H9 (cell line): ENCODE results near the gene AMIGO3. TPM values are rescaled to one million over a fixed set of nuclear protein-coding genes. Genes with fewer than 3 reads are reported as not detected.
"Not testable (repeated sequence)": the region's sequence is repeated elsewhere in the genome, so short reads cannot be mapped to it uniquely, and the experiment has no call there.

Experiments used
- DNase-seq: peaks from one replicate; pipeline ENCODE4 v3.0.0-alpha.2; 2017
- H2AFZ ChIP-seq: one replicate; pipeline ENCODE4 v1.6.1; 2013; ENCODE audit warnings: mild to moderate bottlenecking, low read length, control low read depth, moderate library complexity
- H2AK5ac ChIP-seq: 2 replicates; pipeline ENCODE4 v1.6.1; 2013; ENCODE audit warnings: low read length, control low read depth, mixed read lengths; ENCODE audit not compliant: insufficient read length
- H2BK120ac ChIP-seq: one replicate; pipeline ENCODE4 v1.6.1; 2013; ENCODE audit warnings: low read depth, mild to moderate bottlenecking, low read length, control low read depth, inconsistent platforms; ENCODE audit not compliant: poor library complexity, severe bottlenecking
- H2BK12ac ChIP-seq: 2 replicates; pipeline ENCODE4 v1.6.1; 2013; ENCODE audit warnings: low read length, control low read depth, mixed read lengths, low read depth; ENCODE audit not compliant: insufficient read length
- H2BK15ac ChIP-seq: 2 replicates; pipeline ENCODE4 v1.6.1; 2013; ENCODE audit warnings: low read depth, low read length, control low read depth
- H2BK20ac ChIP-seq: one replicate; pipeline ENCODE4 v1.6.1; 2013; ENCODE audit warnings: low read depth, mild to moderate bottlenecking, low read length, control low read depth, inconsistent platforms; ENCODE audit not compliant: poor library complexity, severe bottlenecking
- H2BK5ac ChIP-seq: 2 replicates; pipeline ENCODE4 v1.6.1; 2013; ENCODE audit warnings: low read length, control low read depth, mixed read lengths; ENCODE audit not compliant: insufficient read length
- H3K14ac ChIP-seq: 2 replicates; pipeline ENCODE4 v1.6.1; 2013; ENCODE audit warnings: low read length, control low read depth; ENCODE audit not compliant: insufficient read depth
- H3K18ac ChIP-seq: 2 replicates; pipeline ENCODE4 v1.6.1; 2013; ENCODE audit warnings: low read depth, mild to moderate bottlenecking, mixed read lengths, low read length, control low read depth; ENCODE audit not compliant: insufficient read length
- H3K23ac ChIP-seq: 2 replicates; pipeline ENCODE4 v1.6.1; 2013; ENCODE audit warnings: low read length, control low read depth, mixed read lengths, low read depth; ENCODE audit not compliant: insufficient read length
- H3K23me2 ChIP-seq: 2 replicates; pipeline ENCODE4 v1.6.1; 2013; ENCODE audit warnings: low read depth, mild to moderate bottlenecking, mixed read lengths, low read length, control low read depth; ENCODE audit not compliant: insufficient read length, poor library complexity, severe bottlenecking
- H3K27ac ChIP-seq: 2 replicates; pipeline ENCODE4 v1.5.1; 2013; ENCODE audit warnings: low read length, control low read depth, mixed read lengths, low read depth; ENCODE audit not compliant: insufficient read length
- H3K27me3 ChIP-seq: 2 replicates; pipeline ENCODE4 v1.6.1; 2013; ENCODE audit warnings: low read length, control low read depth, inconsistent platforms; ENCODE audit not compliant: insufficient read depth
- H3K4ac ChIP-seq: 2 replicates; pipeline ENCODE4 v1.6.1; 2013; ENCODE audit warnings: low read depth, mild to moderate bottlenecking, control low read depth, inconsistent platforms, low read length, moderate library complexity
- H3K4me1 ChIP-seq: 2 replicates; pipeline ENCODE4 v1.6.1; 2013; ENCODE audit warnings: low read length, control low read depth, inconsistent platforms; ENCODE audit not compliant: insufficient read depth
- H3K4me2 ChIP-seq: 2 replicates; pipeline ENCODE4 v1.6.1; 2013; ENCODE audit warnings: low read length, control low read depth, mixed read lengths; ENCODE audit not compliant: insufficient read length, insufficient read depth
- H3K56ac ChIP-seq: 2 replicates; pipeline ENCODE4 v1.6.1; 2013; ENCODE audit warnings: low read depth, mild to moderate bottlenecking, mixed read lengths, low read length, control low read depth; ENCODE audit not compliant: insufficient read length
- H3K79me1 ChIP-seq: 2 replicates; pipeline ENCODE4 v1.6.1; 2013; ENCODE audit warnings: low read depth, mild to moderate bottlenecking, moderate library complexity, low read length, control low read depth, inconsistent platforms; ENCODE audit not compliant: insufficient read depth, poor library complexity, severe bottlenecking
- H3K79me2 ChIP-seq: 2 replicates; pipeline ENCODE4 v1.6.1; 2013; ENCODE audit warnings: low read length, control low read depth, inconsistent platforms; ENCODE audit not compliant: insufficient read depth
- H3K9ac ChIP-seq: 2 replicates; pipeline ENCODE4 v1.6.1; 2013; ENCODE audit warnings: low read length, control low read depth, mixed read lengths; ENCODE audit not compliant: insufficient read length; ENCODE audit errors: extremely low read depth
- H3K9me3 ChIP-seq: one replicate; pipeline ENCODE4 v1.6.1; 2013; ENCODE audit warnings: low read depth, low read length, inconsistent platforms; ENCODE audit not compliant: control insufficient read depth
- H3T11ph ChIP-seq: one replicate; pipeline ENCODE4 v1.6.1; 2013; ENCODE audit warnings: mild to moderate bottlenecking, low read length, control low read depth, inconsistent platforms
- H4K20me1 ChIP-seq: one replicate; pipeline ENCODE4 v1.6.1; 2013; ENCODE audit not compliant: control insufficient read depth, insufficient read length, insufficient read depth
- H4K5ac ChIP-seq: 2 replicates; pipeline ENCODE4 v1.6.1; 2013; ENCODE audit warnings: low read depth, mild to moderate bottlenecking, mixed read lengths, low read length, control low read depth; ENCODE audit not compliant: insufficient read length
- H4K8ac ChIP-seq: replicated peaks from 2 replicates; pipeline ENCODE4 v1.6.1; 2013; ENCODE audit warnings: low read length, control low read depth, mixed read lengths, low read depth; ENCODE audit not compliant: insufficient read length
- H4K91ac ChIP-seq: 2 replicates; pipeline ENCODE4 v1.6.1; 2013; ENCODE audit warnings: low read depth, mild to moderate bottlenecking, moderate library complexity, mixed read lengths, low read length, control low read depth; ENCODE audit not compliant: insufficient read length
- H3K27ac Mint-ChIP-seq, 3 experiments: 2 replicates in 2 of 3; 3 replicates in 1 of 3; pipeline ENCODE4 v1.8.0; 2020 to 2021; ENCODE audit warnings: mixed read lengths in 3 of 3, mild to moderate bottlenecking in 1 of 3, moderate library complexity in 1 of 3
- H3K27me3 Mint-ChIP-seq: 2 replicates; pipeline ENCODE4 v1.8.0; 2021; ENCODE audit warnings: low read depth, mild to moderate bottlenecking, moderate library complexity, mixed read lengths
- H3K36me3 Mint-ChIP-seq, 3 experiments: 2 replicates in 2 of 3; 3 replicates in 1 of 3; pipeline ENCODE4 v1.8.0; 2020 to 2021; ENCODE audit warnings: low read depth in 3 of 3, mixed read lengths in 3 of 3; ENCODE audit not compliant: insufficient read depth in 1 of 3
- H3K4me1 Mint-ChIP-seq, 2 experiments: 2 replicates each; pipeline ENCODE4 v1.8.0; 2020; ENCODE audit warnings: mixed read lengths in 2 of 2
- H3K4me3 Mint-ChIP-seq, 2 experiments: 2 replicates in 1 of 2; 3 replicates in 1 of 2; pipeline ENCODE4 v1.8.0; 2020 to 2021; ENCODE audit warnings: mild to moderate bottlenecking in 2 of 2, mixed read lengths in 2 of 2, moderate library complexity in 1 of 2
- H3K9me3 Mint-ChIP-seq, 2 experiments: 2 replicates in 1 of 2; 3 replicates in 1 of 2; pipeline ENCODE4 v1.8.0; 2020; ENCODE audit warnings: mild to moderate bottlenecking in 2 of 2, mixed read lengths in 2 of 2, moderate library complexity in 1 of 2
- WGBS: extraction: QIAGEN DNeasy Blood & Tissue Kit; methylation state at CpG from one replicate; pipeline ENCODE4 v1.1.7; 2013; ENCODE audit warnings: missing lambda C conversion rate, low lambda C conversion rate, mixed read lengths; ENCODE audit not compliant: insufficient read length; ENCODE audit errors: extremely low coverage; 5-methylcytosine and 5-hydroxymethylcytosine counted together
- total RNA-seq: library from RNA; stranded (reverse); gene quantifications from 2 replicates; pipeline ENCODE4 v1.2.1, GENCODE V29; 2021
- TF ChIP-seq, protein P1 (sequence below): fragments of 200-600 bp; sonication (generic); conservative IDR thresholded peaks from 3 replicates; pipeline ENCODE4 v1.8.0; 2021; ENCODE audit warnings: antibody characterized with exemption, mild to moderate bottlenecking

The AMIGO3 gene
- total RNA-seq, 1 experiment from 2014 or later, result 3.8 TPM

DNA sequence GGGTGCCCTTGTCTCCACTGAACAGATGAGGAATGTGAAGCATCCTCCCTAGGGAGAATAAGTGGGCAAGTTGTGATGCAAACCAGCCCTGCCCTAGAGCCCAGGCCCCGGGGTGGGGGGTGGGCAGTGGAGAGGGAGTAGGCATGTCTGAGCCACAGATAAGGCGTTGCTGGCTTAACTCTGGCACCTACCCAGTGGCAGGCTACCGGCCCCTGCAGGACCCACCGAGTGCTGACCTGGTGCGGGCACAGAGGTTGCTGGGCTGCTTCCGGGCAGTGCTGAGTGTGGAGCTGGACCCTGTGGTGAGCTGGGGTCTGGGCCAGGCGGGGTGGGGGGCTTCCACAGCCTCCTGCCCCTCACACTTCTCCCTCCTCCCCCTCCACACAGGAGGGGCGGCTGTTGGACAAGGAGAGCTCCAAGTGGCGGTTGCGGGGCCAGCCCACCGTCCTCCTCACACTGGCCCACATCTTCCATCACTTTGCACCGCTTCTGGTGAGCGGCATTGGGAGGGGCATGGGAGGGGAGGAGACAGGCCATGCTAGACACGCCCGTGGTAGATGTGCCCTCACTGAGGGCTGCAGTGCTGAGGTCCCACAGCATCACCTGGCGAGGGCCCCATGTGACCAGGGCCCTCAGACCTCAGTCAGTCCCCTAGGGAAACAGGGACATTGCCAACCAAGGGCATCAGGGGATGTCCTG is 20.1 kb downstream of the AMIGO3 start:
- Histone ChIP-seq H3T11ph (no peak overlapping the region), H3K9ac (no peak overlapping the region), H3K4me2 (no peak overlapping the region), H3K56ac (no peak overlapping the region), H2BK20ac (no peak overlapping the region), H3K4ac (no peak overlapping the region), H3K27ac (no peak overlapping the region), H2BK5ac (no peak overlapping the region), H3K9me3 (no peaks in the 10 kb centered on the region), H3K23ac (no peak overlapping the region), H3K27me3 (no peaks in the 10 kb centered on the region), H4K8ac (no peak overlapping the region), H2BK120ac (no peak overlapping the region), H4K20me1 (no peaks in the 10 kb centered on the region), H3K18ac (no peak overlapping the region), H3K14ac (no peak overlapping the region), H4K91ac (no peak overlapping the region), H2BK12ac (no peak overlapping the region), H4K5ac (no peak overlapping the region), H2AFZ (no peak overlapping the region), H3K23me2 (no peaks in the 10 kb centered on the region), H2AK5ac (no peak overlapping the region), H3K4me1 (no peaks in the 10 kb centered on the region), H3K79me1 (no peaks in the 10 kb centered on the region), H2BK15ac (no peak overlapping the region), H3K79me2 (no peaks in the 10 kb centered on the region)
- H3K4me3 Mint-ChIP-seq, result no peak overlapping the region
- peaks cover 11 to 21% of the 10 kb centered on the region in 2 experiments for H3K4me1 Mint-ChIP-seq
- H3K9me3 Mint-ChIP-seq, result no peaks in the 10 kb centered on the region
- peaks cover 6 to 12% (median 9%) of the 10 kb centered on the region in 3 experiments; a peak in 6 of 7 replicates for H3K36me3 Mint-ChIP-seq
- TF ChIP-seq, protein P1, sequence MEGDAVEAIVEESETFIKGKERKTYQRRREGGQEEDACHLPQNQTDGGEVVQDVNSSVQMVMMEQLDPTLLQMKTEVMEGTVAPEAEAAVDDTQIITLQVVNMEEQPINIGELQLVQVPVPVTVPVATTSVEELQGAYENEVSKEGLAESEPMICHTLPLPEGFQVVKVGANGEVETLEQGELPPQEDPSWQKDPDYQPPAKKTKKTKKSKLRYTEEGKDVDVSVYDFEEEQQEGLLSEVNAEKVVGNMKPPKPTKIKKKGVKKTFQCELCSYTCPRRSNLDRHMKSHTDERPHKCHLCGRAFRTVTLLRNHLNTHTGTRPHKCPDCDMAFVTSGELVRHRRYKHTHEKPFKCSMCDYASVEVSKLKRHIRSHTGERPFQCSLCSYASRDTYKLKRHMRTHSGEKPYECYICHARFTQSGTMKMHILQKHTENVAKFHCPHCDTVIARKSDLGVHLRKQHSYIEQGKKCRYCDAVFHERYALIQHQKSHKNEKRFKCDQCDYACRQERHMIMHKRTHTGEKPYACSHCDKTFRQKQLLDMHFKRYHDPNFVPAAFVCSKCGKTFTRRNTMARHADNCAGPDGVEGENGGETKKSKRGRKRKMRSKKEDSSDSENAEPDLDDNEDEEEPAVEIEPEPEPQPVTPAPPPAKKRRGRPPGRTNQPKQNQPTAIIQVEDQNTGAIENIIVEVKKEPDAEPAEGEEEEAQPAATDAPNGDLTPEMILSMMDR, result no peak
- WGBS, result no CpG with 5 or more reads among the region's 16 CpGs
- H3K27ac Mint-ChIP-seq, result no peak overlapping the region
- DNase-seq, result no peak
- H3K27me3 Mint-ChIP-seq, result no peaks in the 10 kb centered on the region

DNA sequence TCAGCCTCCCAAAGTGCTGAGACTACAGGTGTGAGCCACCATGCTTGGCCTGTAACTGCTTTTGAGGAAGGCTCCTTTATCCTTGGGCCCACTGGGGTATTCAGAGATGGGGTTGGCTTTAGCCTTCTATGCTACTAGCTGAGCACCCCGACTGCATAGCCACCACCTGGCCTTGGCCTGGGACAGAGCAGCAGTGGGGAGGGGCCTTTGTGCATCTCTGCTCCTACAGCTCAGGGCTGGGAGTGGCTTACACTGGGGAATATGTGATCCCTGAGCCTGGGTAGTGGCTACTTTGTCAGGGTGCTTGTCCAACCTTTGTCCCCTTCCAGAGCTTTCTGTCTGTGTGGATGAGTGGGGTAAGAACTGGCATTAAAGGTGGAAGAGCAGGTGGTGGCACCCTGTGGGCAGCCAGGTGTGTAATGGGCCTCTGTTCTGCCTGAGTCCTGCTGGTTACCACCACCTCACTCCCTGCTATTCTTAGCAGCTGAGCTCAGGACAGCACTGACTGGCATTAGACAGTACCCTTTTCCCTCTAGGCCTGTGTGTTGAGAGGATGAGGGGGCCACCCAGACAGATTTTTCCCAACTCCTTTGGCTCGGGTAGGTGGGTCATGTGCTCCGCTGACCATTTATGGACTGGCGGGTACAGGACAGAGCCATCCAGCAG is 24.0 kb downstream of the AMIGO3 start:
- not testable (repeated sequence) for DNase-seq, H3K36me3 Mint-ChIP-seq, H2BK20ac ChIP-seq, H3K23me2 ChIP-seq, H3K4me3 Mint-ChIP-seq, H3K27me3 ChIP-seq, H4K91ac ChIP-seq, H2BK120ac ChIP-seq, H3K4me2 ChIP-seq, H4K5ac ChIP-seq, H3K23ac ChIP-seq, H4K8ac ChIP-seq, H2BK5ac ChIP-seq, H3K9ac ChIP-seq, H3K56ac ChIP-seq, H3K4me1 ChIP-seq, H2AFZ ChIP-seq, H3K27ac Mint-ChIP-seq, H4K20me1 ChIP-seq, H2BK12ac ChIP-seq, H3K9me3 Mint-ChIP-seq, H3K14ac ChIP-seq, H3K79me2 ChIP-seq, H3K4me1 Mint-ChIP-seq, H3T11ph ChIP-seq, H3K27me3 Mint-ChIP-seq, H3K9me3 ChIP-seq, H3K18ac ChIP-seq, H2BK15ac ChIP-seq, H3K27ac ChIP-seq, H3K4ac ChIP-seq, H2AK5ac ChIP-seq, H3K79me1 ChIP-seq
- no CpG with 5 or more reads among the region's 4 CpGs for WGBS
